GM18502 (cell line): ENCODE measurements around the gene PAEP.

Experiments
- ATAC-seq: cut with Tn5 transposase; IDR thresholded peaks from one replicate; pipeline ENCODE4 v1.9.1; 2021; ENCODE audit warnings: mild to moderate bottlenecking; ENCODE audit not compliant: unreplicated experiment, poor library complexity

Gene PAEP

DNA sequence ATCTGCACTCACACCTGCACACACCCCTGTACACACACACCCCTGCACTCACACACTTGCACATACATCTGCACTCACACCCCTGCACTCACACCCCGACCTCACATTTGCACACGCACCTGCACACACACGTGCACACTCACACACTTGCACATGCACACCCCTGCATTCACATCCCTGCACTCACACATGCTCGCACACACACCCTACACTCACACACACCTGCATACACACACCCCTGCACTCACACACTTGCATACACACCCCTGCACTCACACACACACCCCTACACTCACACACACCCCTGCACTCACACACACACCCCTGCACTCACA, 50.3 kb downstream of the PAEP start:
- ATAC-seq = no peak

DNA sequence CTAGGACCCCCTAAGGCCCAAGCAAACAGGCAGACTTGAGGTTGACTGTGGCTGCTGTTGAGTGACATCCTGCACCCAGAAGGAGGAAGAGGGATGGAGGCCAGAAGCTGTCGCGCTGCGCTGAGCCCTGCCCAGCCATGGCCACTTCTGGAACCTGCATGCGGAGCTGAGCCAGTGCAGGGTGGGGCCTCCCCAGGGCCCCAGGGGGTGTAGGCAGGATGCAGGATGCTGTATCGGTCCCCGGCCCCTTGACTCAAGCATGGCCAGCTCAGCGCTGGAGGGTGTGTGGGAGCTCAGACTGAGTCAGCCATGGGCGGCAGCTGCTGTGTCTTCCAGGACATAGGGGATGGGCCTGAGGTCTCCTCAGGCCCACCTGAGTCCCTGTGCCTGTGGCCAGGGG, 50.9 kb downstream of the PAEP start:
- no peak for ATAC-seq

DNA sequence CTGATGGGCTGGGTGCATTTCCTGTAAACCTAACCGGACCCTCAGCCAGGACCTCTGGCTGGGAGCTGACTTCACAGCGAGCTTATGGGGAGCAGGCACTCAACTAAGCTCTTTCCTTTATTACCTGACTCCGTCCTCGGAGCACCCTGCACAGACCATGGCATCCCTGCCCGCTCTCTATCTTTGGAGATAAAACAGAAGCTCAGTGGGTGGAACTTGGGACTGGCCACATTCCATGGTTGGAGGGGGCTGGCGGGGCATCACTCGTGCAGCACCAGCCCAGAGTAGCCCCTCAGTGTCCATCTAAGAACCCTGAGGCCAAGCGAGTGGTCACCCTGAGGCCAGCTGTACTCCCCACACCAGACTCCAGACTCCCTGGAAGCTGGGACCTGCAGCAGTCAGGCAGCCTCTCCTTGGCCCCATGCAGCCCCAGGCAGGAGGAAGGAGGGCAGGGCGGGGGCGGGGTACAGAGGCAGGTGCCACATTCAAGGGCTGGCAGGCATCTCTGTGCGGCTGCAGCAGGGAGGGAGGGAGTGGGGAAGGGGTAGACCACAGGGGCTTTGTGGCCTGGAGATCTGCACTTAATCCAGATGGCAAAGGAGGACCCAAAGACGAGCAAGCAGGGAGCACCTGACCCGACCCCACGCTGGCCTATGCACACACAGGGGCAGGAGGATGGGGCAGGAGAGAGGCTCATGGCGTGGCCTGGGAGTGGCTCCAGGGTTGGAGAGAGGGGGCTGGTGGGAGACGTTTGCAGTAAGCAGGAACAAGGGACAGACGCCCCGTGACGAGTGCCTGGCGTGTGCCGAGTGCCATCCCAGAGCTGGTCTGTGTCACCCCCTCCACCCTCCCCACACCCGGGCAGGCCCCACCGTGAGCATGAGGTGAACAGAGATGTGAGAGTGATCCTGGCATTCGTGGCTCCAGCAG, 51.7 kb downstream of the PAEP start:
- ATAC-seq = no peak

- no peak for ATAC-seq
Observed at GRCh38 chr9:135613946-135614805, 52.6 kb downstream of the PAEP start.

DNA sequence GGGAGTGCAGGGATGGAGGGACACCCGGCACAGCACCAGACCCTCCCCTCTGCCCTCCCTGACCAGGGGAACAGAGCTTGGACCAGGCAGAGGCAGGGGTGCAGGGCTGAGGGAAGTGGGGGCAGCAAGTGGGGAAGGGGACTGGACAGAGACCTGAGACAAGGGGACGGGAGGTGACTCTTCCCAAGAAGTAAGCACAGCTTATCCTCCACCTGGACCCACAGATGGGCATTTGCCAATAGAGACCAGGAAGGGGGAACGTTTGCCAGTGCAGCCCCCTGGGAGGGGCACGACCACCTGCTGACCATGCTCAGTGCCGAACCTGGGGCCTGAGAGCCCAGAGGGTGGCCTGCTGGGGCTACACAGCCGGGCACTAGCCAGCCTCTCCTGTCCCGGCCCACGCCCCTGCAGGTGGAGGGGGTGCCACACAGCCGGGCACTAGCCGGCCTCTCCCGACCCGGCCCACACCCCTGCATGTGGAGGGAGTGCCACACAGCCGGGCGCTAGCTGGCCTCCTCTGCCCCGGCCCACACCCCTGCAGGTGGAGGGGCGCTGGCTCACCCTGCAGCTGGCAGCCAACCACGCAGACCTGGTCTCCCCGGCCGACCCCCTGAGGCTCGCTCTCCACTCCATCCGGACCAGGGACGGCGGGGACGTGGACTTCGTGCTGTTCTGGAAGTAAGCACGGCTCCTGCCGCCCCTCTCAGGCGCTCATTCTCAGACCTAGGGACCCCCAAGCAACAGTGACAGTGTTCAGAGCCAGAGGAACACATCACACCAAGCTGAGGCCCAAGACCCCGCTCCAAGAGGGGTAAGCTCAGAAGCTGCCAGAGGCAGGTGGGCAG, 53.5 kb downstream of the PAEP start:
- no peak for ATAC-seq

DNA sequence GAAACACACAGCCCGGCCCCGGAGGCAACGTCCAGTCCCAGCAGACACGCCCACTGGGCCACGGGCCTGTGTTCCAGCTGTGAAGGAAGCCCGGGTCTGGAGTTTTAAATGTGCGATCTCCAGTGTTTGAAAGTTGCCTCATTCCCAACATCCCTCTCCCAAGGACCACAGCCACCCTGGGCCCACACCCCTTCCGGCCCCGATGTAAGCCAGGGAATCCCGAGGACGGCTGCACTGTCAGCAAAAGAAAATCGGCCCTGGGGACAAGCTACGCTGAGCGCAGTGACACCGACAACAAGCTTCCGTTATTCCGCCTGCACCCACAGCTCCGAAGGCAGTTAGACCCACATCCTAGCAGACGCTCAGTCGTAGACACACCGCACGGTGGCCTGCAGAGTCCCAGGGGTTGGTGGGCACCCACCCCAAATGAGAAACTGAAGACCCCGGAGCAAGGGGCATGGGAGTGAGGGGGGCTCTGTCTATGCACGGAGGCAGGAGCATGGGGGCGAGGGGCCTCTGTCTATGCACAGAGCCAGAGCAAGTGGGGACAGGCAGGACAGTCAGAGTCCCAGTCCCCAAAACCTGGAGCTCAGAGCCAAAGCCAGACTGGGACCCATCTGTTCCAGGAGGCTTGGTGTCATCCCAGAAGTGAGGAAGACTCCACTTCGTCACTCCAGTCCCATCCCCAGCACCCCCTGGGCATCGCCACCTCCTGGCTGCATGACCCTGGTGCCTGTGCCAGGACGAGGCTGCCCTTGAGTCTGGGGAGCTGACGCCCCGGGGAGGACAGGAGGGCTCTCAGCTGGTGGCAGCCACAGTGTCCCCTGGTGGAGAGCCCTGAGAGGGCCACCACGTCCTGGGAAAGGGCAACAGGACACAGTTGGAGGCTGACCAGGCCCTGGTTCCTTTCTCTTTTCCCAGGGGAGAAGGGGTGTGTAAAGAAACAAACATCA, 54.4 kb downstream of the PAEP start:
- ATAC-seq = no peak
